ENCODE measurements around the gene RPL19.
"Not testable (repeated sequence)": the region's sequence is repeated elsewhere in the genome, so short reads cannot be mapped to it uniquely, and the experiment has no call there.

Gene RPL19

GRCh38 chr17:39167476-39167875 lies 32.6 kb upstream of the RPL19 start:
- no peaks in the 10 kb centered on the region for H3K36me3 Mint-ChIP-seq (ENCODE audit: low read depth)
- no peaks in the 10 kb centered on the region for H3K9me3 Mint-ChIP-seq
- peaks cover 18% of the 10 kb centered on the region for H3K4me1 Mint-ChIP-seq (ENCODE audit: low read depth)
- peaks cover 21% of the 10 kb centered on the region for H3K27me3 Mint-ChIP-seq
- H3K4me3 Mint-ChIP-seq: no peak overlapping the region
- no peak overlapping the region for H3K27ac Mint-ChIP-seq

GRCh38 chr17:39168503-39168902 lies 31.6 kb upstream of the RPL19 start:
- not testable (repeated sequence) for H3K4me3 Mint-ChIP-seq; H3K36me3 Mint-ChIP-seq (ENCODE audit: low read depth); H3K9me3 Mint-ChIP-seq; H3K27ac Mint-ChIP-seq
- peaks cover 21% of the 10 kb centered on the region for H3K27me3 Mint-ChIP-seq
- H3K4me1 Mint-ChIP-seq (ENCODE audit: low read depth): peaks cover 18% of the 10 kb centered on the region

- Mint-ChIP-seq H3K27me3 (peaks cover 21% of the 10 kb centered on the region), H3K4me1 (ENCODE audit: low read depth) (peaks cover 18% of the 10 kb centered on the region), H3K36me3 (ENCODE audit: low read depth) (no peaks in the 10 kb centered on the region), H3K27ac (no peak overlapping the region), H3K4me3 (no peak overlapping the region), H3K9me3 (no peaks in the 10 kb centered on the region)
Observed at GRCh38 chr17:39169101-39169500, 31.0 kb upstream of the RPL19 start.

- Mint-ChIP-seq H3K9me3 (no peaks in the 10 kb centered on the region), H3K27ac (no peak overlapping the region), H3K27me3 (peaks cover 21% of the 10 kb centered on the region), H3K4me1 (ENCODE audit: low read depth) (peaks cover 17% of the 10 kb centered on the region), H3K4me3 (no peak overlapping the region), H3K36me3 (ENCODE audit: low read depth) (no peaks in the 10 kb centered on the region)
Observed at GRCh38 chr17:39169518-39169917, 30.6 kb upstream of the RPL19 start.

- H3K27ac Mint-ChIP-seq: no peak overlapping the region
Observed at GRCh38 chr17:39170109-39170508, 30.0 kb upstream of the RPL19 start.

GRCh38 chr17:39170558-39170957 lies 29.5 kb upstream of the RPL19 start:
- H3K27me3 Mint-ChIP-seq: peaks cover 15% of the 10 kb centered on the region
- H3K36me3 Mint-ChIP-seq (ENCODE audit: low read depth): no peaks in the 10 kb centered on the region
- H3K4me3 Mint-ChIP-seq: no peak overlapping the region
- no peaks in the 10 kb centered on the region for H3K9me3 Mint-ChIP-seq
- peaks cover 13% of the 10 kb centered on the region for H3K4me1 Mint-ChIP-seq (ENCODE audit: low read depth)
- H3K27ac Mint-ChIP-seq: no peak overlapping the region

More at GRCh38 chr17:39170109-39170508, 30.0 kb upstream of the RPL19 start:
- Mint-ChIP-seq H3K4me1 (ENCODE audit: low read depth) (peaks cover 13% of the 10 kb centered on the region), H3K36me3 (ENCODE audit: low read depth) (no peaks in the 10 kb centered on the region), H3K9me3 (no peaks in the 10 kb centered on the region), H3K27me3 (peaks cover 15% of the 10 kb centered on the region), H3K4me3 (no peak overlapping the region)

- Mint-ChIP-seq H3K36me3 (ENCODE audit: low read depth) (no peaks in the 10 kb centered on the region), H3K27ac (no peak overlapping the region), H3K27me3 (peaks cover 5% of the 10 kb centered on the region), H3K9me3 (no peaks in the 10 kb centered on the region), H3K4me3 (no peak overlapping the region), H3K4me1 (ENCODE audit: low read depth) (peaks cover 13% of the 10 kb centered on the region)
Observed at GRCh38 chr17:39171933-39172332, 28.1 kb upstream of the RPL19 start.

- Mint-ChIP-seq H3K4me1 (ENCODE audit: low read depth) (peaks cover 4% of the 10 kb centered on the region), H3K27me3 (no peaks in the 10 kb centered on the region), H3K9me3 (no peaks in the 10 kb centered on the region), H3K27ac (no peak overlapping the region), H3K36me3 (ENCODE audit: low read depth) (peaks cover 7% of the 10 kb centered on the region), H3K4me3 (no peak overlapping the region)
Observed at GRCh38 chr17:39173080-39173479, 27.0 kb upstream of the RPL19 start.

GRCh38 chr17:39173526-39174274 lies 26.4 kb upstream of the RPL19 start:
- Mint-ChIP-seq H3K27me3 (no peaks in the 10 kb centered on the region), H3K36me3 (ENCODE audit: low read depth) (peaks cover 10% of the 10 kb centered on the region), H3K27ac (no peak overlapping the region), H3K9me3 (no peaks in the 10 kb centered on the region), H3K4me1 (ENCODE audit: low read depth) (peaks cover 4% of the 10 kb centered on the region), H3K4me3 (no peak overlapping the region)

- H3K4me3 Mint-ChIP-seq: no peak overlapping the region
Observed at GRCh38 chr17:39174920-39175694, 25.0 kb upstream of the RPL19 start.

GRCh38 chr17:39175695-39176093 lies 24.4 kb upstream of the RPL19 start:
- Mint-ChIP-seq H3K4me3 (no peak overlapping the region), H3K9me3 (no peaks in the 10 kb centered on the region), H3K36me3 (ENCODE audit: low read depth) (peaks cover 11% of the 10 kb centered on the region), H3K27ac (no peak overlapping the region), H3K4me1 (ENCODE audit: low read depth) (peaks cover 4% of the 10 kb centered on the region), H3K27me3 (no peaks in the 10 kb centered on the region)

More at GRCh38 chr17:39174920-39175694, 25.0 kb upstream of the RPL19 start:
- Mint-ChIP-seq H3K9me3 (no peaks in the 10 kb centered on the region), H3K36me3 (ENCODE audit: low read depth) (peaks cover 11% of the 10 kb centered on the region), H3K27me3 (no peaks in the 10 kb centered on the region), H3K4me1 (ENCODE audit: low read depth) (peaks cover 4% of the 10 kb centered on the region), H3K27ac (no peak overlapping the region)

GRCh38 chr17:39177256-39177655 lies 22.8 kb upstream of the RPL19 start:
- Mint-ChIP-seq H3K4me1 (ENCODE audit: low read depth) (peaks cover 4% of the 10 kb centered on the region), H3K27ac (no peak overlapping the region)

GRCh38 chr17:39178536-39178935 lies 21.5 kb upstream of the RPL19 start:
- H3K4me1 Mint-ChIP-seq (ENCODE audit: low read depth): peaks cover 4% of the 10 kb centered on the region

More at GRCh38 chr17:39177256-39177655, 22.8 kb upstream of the RPL19 start:
- H3K4me3 Mint-ChIP-seq: no peak overlapping the region
- H3K9me3 Mint-ChIP-seq: no peaks in the 10 kb centered on the region
- peaks cover 11% of the 10 kb centered on the region for H3K36me3 Mint-ChIP-seq (ENCODE audit: low read depth)
- no peaks in the 10 kb centered on the region for H3K27me3 Mint-ChIP-seq

GRCh38 chr17:39181303-39181702 lies 18.8 kb upstream of the RPL19 start:
- no peaks in the 10 kb centered on the region for H3K9me3 Mint-ChIP-seq

More at GRCh38 chr17:39178536-39178935, 21.5 kb upstream of the RPL19 start:
- Mint-ChIP-seq H3K9me3 (no peaks in the 10 kb centered on the region), H3K4me3 (no peak overlapping the region), H3K27me3 (no peaks in the 10 kb centered on the region), H3K36me3 (ENCODE audit: low read depth) (peaks cover 19% of the 10 kb centered on the region), H3K27ac (no peak overlapping the region)

GRCh38 chr17:39183045-39183444 lies 17.0 kb upstream of the RPL19 start:
- no peaks in the 10 kb centered on the region for H3K4me1 Mint-ChIP-seq (ENCODE audit: low read depth)
- H3K27me3 Mint-ChIP-seq: no peaks in the 10 kb centered on the region
- H3K4me3 Mint-ChIP-seq: no peak overlapping the region
- no peaks in the 10 kb centered on the region for H3K9me3 Mint-ChIP-seq
- peaks cover 23% of the 10 kb centered on the region for H3K36me3 Mint-ChIP-seq (ENCODE audit: low read depth)
- no peak overlapping the region for H3K27ac Mint-ChIP-seq

More at GRCh38 chr17:39181303-39181702, 18.8 kb upstream of the RPL19 start:
- Mint-ChIP-seq H3K36me3 (ENCODE audit: low read depth) (peaks cover 24% of the 10 kb centered on the region), H3K4me1 (ENCODE audit: low read depth) (no peaks in the 10 kb centered on the region), H3K4me3 (no peak overlapping the region), H3K27ac (no peak overlapping the region), H3K27me3 (no peaks in the 10 kb centered on the region)

Data from stimulated activated naive CD8-positive, alpha-beta T cell treated with anti-CD3 and anti-CD28 coated beads, Interleukin-15, Interleukin-2, amounts not matched to agents 100 ng/mL and 50 ng/mL, for 24 hours (primary cell).